HepG2 (cell line): ENCODE results near the gene PSMC3IP. TPM values are rescaled to one million over a fixed set of nuclear protein-coding genes. Genes with fewer than 3 reads are reported as not detected.
A peak's percentile ranks its signal among the peaks of the same experiment; 100 is the strongest.

Source experiments
- CENPX ChIP-seq: sonication (generic); formaldehyde crosslinking; IDR thresholded peaks from 2 replicates; pipeline ENCODE4 v1.9.0; 2021; ENCODE audit warnings: mild to moderate bottlenecking, missing genetic modification reagents, moderate library complexity
- GLMP ChIP-seq: sonication (generic); formaldehyde crosslinking; IDR thresholded peaks from 2 replicates; pipeline ENCODE4 v1.9.0; 2021; ENCODE audit warnings: missing genetic modification reagents, mild to moderate bottlenecking, borderline replicate concordance
- GPN1 ChIP-seq: sonication (generic); formaldehyde crosslinking; IDR thresholded peaks from 2 replicates; pipeline ENCODE4 v1.5.1; 2020; ENCODE audit warnings: missing genetic modification reagents, borderline replicate concordance
- HOXA9 ChIP-seq: sonication (generic); formaldehyde crosslinking; IDR thresholded peaks from 2 replicates; pipeline ENCODE4 v1.8.1; 2022; ENCODE audit warnings: missing genetic modification reagents, mild to moderate bottlenecking, moderate library complexity, borderline replicate concordance
- KAT7 ChIP-seq: IDR thresholded peaks from 2 replicates; pipeline ENCODE4 v1.6.1; 2018; ENCODE audit warnings: borderline replicate concordance, missing compliant biosample characterization
- MEIS2 ChIP-seq: sonication (generic); formaldehyde crosslinking; IDR thresholded peaks from 2 replicates; pipeline ENCODE4 v1.9.0; 2021; ENCODE audit warnings: mild to moderate bottlenecking, missing genetic modification reagents
- RNF2 ChIP-seq: fragments of 450-650 bp; conservative IDR thresholded peaks from 2 replicates; pipeline ENCODE4 v1.6.1; 2016; ENCODE audit warnings: low read depth
- SPEN ChIP-seq: sonication (generic); formaldehyde crosslinking; IDR thresholded peaks from 2 replicates; pipeline ENCODE4 v1.5.1; 2020; ENCODE audit warnings: low read depth, mild to moderate bottlenecking, missing genetic modification reagents
- SYNCRIP ChIP-seq: fragments of 200-400 bp; formaldehyde crosslinking; IDR thresholded peaks from 2 replicates; pipeline ENCODE4 v1.6.1; 2018; ENCODE audit warnings: mild to moderate bottlenecking, low read depth, low read length; ENCODE audit not compliant: insufficient read depth
- TEAD2 ChIP-seq: sonication (generic); formaldehyde crosslinking; IDR thresholded peaks from 2 replicates; pipeline ENCODE4 v1.9.0; 2021; ENCODE audit warnings: missing genetic modification reagents
- TMF1 ChIP-seq: sonication (generic); formaldehyde crosslinking; IDR thresholded peaks from 2 replicates; pipeline ENCODE4 v1.8.1; 2022; ENCODE audit warnings: low read depth, missing genetic modification reagents
- TRAFD1 ChIP-seq: sonication (generic); formaldehyde crosslinking; IDR thresholded peaks from 2 replicates; pipeline ENCODE4 v1.5.1; 2020; ENCODE audit warnings: missing genetic modification reagents, mild to moderate bottlenecking, borderline replicate concordance
- ZNF143 ChIP-seq: sonication (generic); formaldehyde crosslinking; IDR thresholded peaks from 2 replicates; pipeline ENCODE4 v1.4.0; 2020; ENCODE audit warnings: missing genetic modification reagents
- ZNF207 ChIP-seq: fragments of 450-650 bp; IDR thresholded peaks from 2 replicates; pipeline ENCODE4 v1.6.1; 2016; ENCODE audit warnings: antibody characterized with exemption, borderline replicate concordance
- ZNF326 ChIP-seq: sonication (generic); formaldehyde crosslinking; IDR thresholded peaks from 2 replicates; pipeline ENCODE4 v1.4.0; 2020; ENCODE audit warnings: missing genetic modification reagents, borderline replicate concordance
- ZNF691 ChIP-seq: sonication (generic); formaldehyde crosslinking; IDR thresholded peaks from 2 replicates; pipeline ENCODE4 v1.4.0; 2020; ENCODE audit warnings: missing genetic modification reagents, low read depth, mild to moderate bottlenecking, borderline replicate concordance
- ZNF704 ChIP-seq: sonication (generic); formaldehyde crosslinking; IDR thresholded peaks from 2 replicates; pipeline ENCODE4 v1.8.1; 2023; ENCODE audit warnings: mild to moderate bottlenecking, inconsistent platforms, moderate library complexity, missing genetic modification reagents, borderline replicate concordance
- ZNF710 ChIP-seq: sonication (generic); formaldehyde crosslinking; IDR thresholded peaks from 2 replicates; pipeline ENCODE4 v1.5.0; 2020; ENCODE audit warnings: mild to moderate bottlenecking, missing genetic modification reagents, borderline replicate concordance
- ZUFSP ChIP-seq: sonication (generic); formaldehyde crosslinking; IDR thresholded peaks from 2 replicates; pipeline ENCODE4 v1.9.0; 2021; ENCODE audit warnings: missing genetic modification reagents, mild to moderate bottlenecking, borderline replicate concordance
- polyA plus RNA-seq, 8 experiments: library from polyadenylated mRNA; depleted of rRNA in 3 of 8; stranded (reverse) in 7 of 8; unstranded in 1 of 8; fragments of >200 nt; fragmentation: Illumina TruSeq in 4 of 8; extraction: Trizol in 4 of 8; gene quantifications; 2 replicates each; pipeline versions ENCODE4 v1.2.1 to v1.2.3, GENCODE V29; 2011 to 2016; ENCODE audit warnings: low read depth in 4 of 8, missing spikeins in 1 of 8, mixed read lengths in 1 of 8; ENCODE audit not compliant: insufficient read depth in 1 of 8
- total RNA-seq, 5 experiments: library from RNA; depleted of rRNA; stranded (reverse); fragments of >200 nt; fragmentation: Illumina TruSeq; extraction: Trizol; gene quantifications; 2 replicates each; pipeline ENCODE4 v1.2.3, GENCODE V29; 2016; ENCODE audit warnings: low read depth in 1 of 5

The PSMC3IP gene
- total and polyA plus RNA-seq, 2 of the 13 experiments (the other 11 are each of a cell fraction or from before 2014, with no cell fraction given) = 6.5 to 22.4 TPM

GRCh38 chr17:42577532-42578281 lies at the start of gene PSMC3IP (continued):
- TF ChIP-seq ZNF704 (CRISPR knock-in tag) = peak; percentile 67; the same call in 1 of the 2 replicates
- TF ChIP-seq SPEN (CRISPR knock-in tag) = peak; percentile 88
- TF ChIP-seq ZNF207 = no peak
- TF ChIP-seq ZUFSP (CRISPR knock-in tag) = no peak
- TF ChIP-seq ZNF691 (CRISPR knock-in tag) = no peak
- TF ChIP-seq ZNF143 (CRISPR knock-in tag) = no peak; the same call in 1 of the 2 replicates
- peak; percentile 42; the same call in 1 of the 2 replicates for TF ChIP-seq HOXA9 (CRISPR knock-in tag)
- no peak for TF ChIP-seq GLMP (CRISPR knock-in tag)
- no peak for TF ChIP-seq SYNCRIP
- peak; percentile 75 for TF ChIP-seq RNF2
- no peak for TF ChIP-seq GPN1 (CRISPR knock-in tag)
- TF ChIP-seq TEAD2 (CRISPR knock-in tag) = no peak
- peak; percentile 46; the same call in 1 of the 2 replicates for TF ChIP-seq KAT7 (CRISPR knock-in tag)
- peak; percentile 49; the same call in 1 of the 2 replicates for TF ChIP-seq MEIS2
- 0 out of 2 replicates have a peak, but pooled peaks have one; percentile 18 for TF ChIP-seq TMF1
- TF ChIP-seq TRAFD1 (CRISPR knock-in tag) = peak; percentile 93; the same call in 1 of the 2 replicates
- peak; percentile 53; the same call in 1 of the 2 replicates for TF ChIP-seq ZNF710
- peak; percentile 66; the same call in 1 of the 2 replicates for TF ChIP-seq ZNF326 (CRISPR knock-in tag)
- TF ChIP-seq CENPX = no peak
